CD4-positive, alpha-beta T cell treated with Interleukin-15 for 1 hour (primary cell): Measurements from ENCODE around the gene DUSP16.
"Not testable (repeated sequence)": the region's sequence is repeated elsewhere in the genome, so short reads cannot be mapped to it uniquely, and the experiment has no call there.

Source experiments
- DNase-seq: peaks from one replicate; pipeline ENCODE4 v3.0.0-alpha.2; 2020

DUSP16 gene, protein sequence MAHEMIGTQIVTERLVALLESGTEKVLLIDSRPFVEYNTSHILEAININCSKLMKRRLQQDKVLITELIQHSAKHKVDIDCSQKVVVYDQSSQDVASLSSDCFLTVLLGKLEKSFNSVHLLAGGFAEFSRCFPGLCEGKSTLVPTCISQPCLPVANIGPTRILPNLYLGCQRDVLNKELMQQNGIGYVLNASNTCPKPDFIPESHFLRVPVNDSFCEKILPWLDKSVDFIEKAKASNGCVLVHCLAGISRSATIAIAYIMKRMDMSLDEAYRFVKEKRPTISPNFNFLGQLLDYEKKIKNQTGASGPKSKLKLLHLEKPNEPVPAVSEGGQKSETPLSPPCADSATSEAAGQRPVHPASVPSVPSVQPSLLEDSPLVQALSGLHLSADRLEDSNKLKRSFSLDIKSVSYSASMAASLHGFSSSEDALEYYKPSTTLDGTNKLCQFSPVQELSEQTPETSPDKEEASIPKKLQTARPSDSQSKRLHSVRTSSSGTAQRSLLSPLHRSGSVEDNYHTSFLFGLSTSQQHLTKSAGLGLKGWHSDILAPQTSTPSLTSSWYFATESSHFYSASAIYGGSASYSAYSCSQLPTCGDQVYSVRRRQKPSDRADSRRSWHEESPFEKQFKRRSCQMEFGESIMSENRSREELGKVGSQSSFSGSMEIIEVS

GRCh38 chr12:12562585-12563261 lies at the start of gene DUSP16:
Gene DUSP16 (minus strand): TSS chr12:12562863. CDS start chr12:12521098, 41,765 bp downstream.
- peak; percentile 90 for DNase-seq

DNA sequence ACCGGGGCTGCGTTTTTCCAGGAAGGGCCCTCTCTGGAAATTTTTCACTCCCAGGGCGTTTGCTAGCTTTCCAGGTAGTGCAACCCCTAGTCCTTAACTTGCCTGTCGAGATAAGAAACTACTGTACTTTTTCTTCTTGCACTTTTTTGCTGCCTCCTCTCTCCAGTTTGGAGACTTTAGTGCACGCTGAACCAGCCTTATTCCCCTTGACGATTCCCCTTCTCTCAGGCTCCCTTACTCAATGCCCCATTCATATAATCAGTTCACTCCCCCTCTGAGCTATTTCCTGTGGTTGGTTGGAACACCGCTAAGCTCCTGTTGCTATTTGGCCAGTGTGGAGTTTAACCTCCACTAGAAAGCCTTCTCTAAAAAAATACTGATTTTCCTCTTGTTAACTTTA lies 49.7 kb upstream of the DUSP16 start:
- no peak for DNase-seq

DNA sequence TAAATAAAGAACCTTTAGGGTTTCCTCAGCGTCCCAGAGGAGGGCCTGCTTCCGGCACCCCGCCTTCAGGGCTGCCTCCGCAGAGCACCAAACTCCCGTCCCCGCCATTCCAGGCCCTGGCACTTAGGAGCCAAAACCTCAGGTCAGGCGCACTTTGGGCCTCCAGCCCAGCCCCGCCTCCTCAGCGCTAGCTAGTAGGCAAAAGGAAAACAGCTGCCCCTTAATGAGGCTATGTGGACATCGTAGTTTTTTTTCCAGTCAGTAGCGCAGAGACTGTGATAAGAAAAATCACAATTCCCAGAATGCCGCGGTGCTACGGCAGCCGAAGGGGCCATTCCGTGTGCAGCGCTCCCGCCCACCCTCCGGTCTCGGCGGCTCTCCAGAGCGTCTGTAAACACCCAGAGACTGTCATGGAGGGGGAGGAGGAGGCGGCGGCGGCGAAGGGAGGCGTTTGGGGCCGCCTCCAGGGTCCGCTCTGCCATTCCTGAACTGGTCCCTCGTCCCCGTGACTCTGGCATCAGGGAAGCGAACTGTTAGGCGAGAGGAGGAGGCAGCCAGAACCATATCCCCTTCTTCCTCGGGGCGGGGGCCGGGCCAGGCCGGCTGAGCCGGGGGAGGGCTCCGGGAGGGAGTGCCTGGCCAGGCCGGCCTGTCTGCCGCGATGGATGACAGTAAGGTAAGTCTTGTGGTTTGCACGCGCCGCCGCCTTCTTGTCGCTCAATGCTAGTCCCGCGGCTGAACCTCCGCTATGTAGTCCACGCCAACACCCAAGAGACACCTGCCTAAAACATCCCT lies 49.0 kb upstream of the DUSP16 start, which contains the start of gene CREBL2:
CREBL2 (plus strand) TSS at position 365 of the 795 bp plus-strand sequence; CDS start at position 662, 297 bp downstream.
- peak; percentile 88 for DNase-seq

DNA sequence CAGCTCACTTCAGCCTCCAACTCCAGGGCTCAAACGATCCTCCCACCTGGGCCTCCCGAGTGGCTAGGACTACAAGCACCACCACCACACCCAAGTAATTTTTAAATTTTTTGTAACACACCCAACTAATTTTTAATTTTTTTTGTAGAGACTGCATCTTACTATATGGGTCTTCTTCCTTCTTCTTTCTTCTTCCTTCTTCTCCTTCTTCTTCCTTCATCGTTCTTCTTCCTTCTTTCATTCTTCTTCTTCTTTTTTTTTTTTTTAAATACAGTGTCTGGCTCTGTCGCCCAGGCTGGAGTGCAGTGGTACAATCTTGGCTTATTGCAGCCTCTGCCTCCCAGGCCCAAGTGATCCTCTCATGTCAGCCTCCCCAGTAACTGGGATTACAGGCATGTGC lies 48.0 kb upstream of the DUSP16 start:
- DNase-seq = no peak

DNA sequence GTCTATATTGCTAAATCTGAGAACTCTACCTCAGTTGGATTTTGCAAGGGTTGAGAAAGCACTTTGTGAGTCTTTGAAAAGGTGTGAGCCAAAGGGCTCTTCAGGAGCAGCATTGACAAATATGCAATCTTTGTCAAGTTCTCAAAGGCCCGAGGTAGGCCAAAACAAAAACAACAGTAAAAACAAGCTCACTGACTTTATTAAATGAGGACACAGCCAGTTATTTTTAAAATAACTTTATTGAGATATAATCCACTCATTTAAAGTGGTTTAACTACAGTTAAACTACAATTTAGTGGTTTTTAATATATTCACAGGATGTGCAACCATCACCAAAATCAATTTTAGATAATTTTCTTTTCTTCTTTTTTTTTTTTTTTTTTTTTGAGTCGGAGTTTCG lies 47.0 kb upstream of the DUSP16 start:
- DNase-seq = no peak

GRCh38 chr12:12608557-12608957 lies 45.9 kb upstream of the DUSP16 start:
- DNase-seq = no peak

GRCh38 chr12:12606781-12607589 lies 44.3 kb upstream of the DUSP16 start:
- DNase-seq = no peak

DNA sequence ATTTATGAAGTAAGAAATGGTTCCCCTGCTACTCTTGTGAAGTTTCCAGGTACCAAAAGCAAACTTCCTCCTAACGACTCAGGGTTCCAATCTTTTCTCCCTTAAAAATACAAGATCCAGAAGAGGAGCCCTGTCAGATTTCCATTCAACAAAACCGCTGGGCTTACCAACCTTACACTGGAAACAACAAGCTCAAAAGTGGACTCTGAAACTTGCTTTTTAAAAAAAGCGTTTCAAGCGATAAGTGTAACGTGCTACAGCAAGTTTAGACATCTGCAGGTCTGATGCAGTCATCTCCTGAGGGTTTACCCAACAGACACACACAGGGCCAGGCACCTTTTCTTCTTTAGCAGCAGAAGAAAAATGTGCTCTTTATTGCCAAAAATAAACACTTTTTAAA lies 42.1 kb upstream of the DUSP16 start:
- DNase-seq = no peak

DNA sequence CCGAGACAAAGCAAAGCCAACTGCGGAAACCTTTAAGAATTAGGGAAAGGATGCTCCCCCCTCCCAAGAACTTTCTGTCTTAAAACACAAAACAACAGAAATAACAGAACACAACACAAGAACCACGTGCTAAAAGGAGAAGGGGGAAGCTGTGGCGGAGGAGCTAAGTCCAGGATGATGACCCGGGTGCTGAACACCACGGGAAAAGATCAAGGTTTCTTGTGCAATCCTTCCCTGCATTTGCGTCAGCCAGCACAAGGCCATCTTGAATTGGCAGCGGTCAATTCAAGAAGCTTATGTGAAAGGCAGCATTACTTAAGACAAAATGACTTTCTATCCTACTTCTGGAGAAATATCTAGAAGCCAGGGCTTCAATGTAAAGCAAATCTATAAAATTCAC lies 38.0 kb upstream of the DUSP16 start:
- DNase-seq = peak; percentile 32

DNA sequence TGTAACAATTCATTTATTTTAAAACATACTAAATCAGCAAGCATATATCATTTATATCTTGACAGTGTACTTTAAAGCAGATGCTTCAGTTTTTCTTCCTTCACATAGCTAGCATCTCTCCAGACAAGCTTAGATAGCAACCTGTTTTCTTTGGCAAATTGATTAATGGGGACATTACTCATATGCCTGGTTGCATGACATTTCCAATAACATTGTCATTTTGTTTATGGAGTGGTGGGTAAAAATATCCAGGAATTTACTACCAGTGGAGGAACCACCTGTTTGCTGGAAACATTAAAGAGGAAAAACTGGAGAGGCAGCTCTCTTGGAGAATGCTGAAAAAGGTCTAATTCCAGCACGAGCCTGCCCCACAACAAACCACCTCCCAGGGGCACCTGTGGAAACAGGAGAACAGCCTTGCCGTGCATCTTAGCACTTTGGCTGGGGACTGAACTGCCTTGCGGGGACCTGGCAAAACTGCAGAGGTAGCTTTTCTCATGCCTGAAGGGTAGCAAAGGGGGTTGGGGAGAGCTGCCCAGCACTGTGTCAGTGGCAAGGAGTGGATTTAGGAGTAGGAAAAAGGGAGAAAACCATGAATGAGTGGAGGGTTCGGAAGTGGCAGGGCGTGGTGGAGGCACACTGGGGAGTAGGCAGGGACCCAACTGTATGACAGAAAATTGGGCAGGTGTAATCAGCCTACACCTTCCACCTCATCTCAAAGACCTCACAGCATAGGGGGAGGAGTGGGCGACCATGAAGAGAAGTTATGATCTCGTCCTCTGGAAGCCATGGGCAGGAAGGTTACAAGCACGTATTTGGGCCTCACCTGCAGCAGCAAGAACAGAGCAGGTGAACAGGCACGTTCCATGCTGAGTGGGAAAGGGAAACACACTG lies 37.3 kb upstream of the DUSP16 start:
- DNase-seq = no peak

- no peak for DNase-seq
Observed at GRCh38 chr12:12598864-12599263, 36.2 kb upstream of the DUSP16 start.

DNA sequence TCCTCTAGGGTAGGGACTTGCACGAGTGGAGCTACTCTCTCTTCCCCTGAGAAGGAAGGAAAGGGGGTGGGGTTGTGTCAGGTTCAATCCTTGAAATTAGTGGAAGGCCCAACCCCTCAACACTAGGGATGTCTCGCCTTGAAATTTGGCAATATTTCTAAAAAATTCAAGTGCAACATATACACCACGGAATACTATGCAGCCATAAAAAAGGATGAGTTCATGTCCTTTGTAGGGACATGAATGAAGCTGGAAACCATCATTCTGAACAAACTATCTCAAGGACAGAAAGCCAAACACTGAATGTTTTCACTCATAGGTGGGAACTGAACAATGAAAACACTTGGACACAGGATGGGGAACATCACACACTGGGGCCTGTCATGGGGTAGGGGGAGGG lies 33.9 kb upstream of the DUSP16 start:
- DNase-seq = not testable (repeated sequence)

DNA sequence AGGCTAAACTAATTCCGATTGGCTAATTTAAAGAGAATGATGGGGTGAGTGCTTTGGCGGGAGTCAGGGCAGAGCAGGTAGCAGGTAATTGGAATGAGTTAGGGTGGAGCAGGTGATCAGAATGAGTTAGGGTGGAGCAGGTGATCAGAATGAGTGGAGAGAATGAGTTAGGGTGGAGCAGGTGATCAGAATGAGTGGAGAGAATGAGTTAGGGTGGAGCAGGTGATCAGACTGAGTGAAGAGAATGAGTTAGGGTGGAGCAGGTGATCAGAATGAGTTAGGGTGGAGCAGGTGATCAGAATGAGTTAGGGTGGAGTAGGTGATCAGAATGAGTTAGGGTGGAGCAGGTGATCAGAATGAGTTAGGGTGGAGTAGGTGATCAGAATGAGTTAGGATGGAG lies 33.3 kb upstream of the DUSP16 start:
- DNase-seq = not testable (repeated sequence)

- DNase-seq = no peak
Observed at GRCh38 chr12:12592930-12593329, 30.3 kb upstream of the DUSP16 start.

GRCh38 chr12:12590961-12591360 lies 28.3 kb upstream of the DUSP16 start:
- DNase-seq = no peak

- DNase-seq = not testable (repeated sequence)
Observed at GRCh38 chr12:12588436-12588835, 25.8 kb upstream of the DUSP16 start.

DNA sequence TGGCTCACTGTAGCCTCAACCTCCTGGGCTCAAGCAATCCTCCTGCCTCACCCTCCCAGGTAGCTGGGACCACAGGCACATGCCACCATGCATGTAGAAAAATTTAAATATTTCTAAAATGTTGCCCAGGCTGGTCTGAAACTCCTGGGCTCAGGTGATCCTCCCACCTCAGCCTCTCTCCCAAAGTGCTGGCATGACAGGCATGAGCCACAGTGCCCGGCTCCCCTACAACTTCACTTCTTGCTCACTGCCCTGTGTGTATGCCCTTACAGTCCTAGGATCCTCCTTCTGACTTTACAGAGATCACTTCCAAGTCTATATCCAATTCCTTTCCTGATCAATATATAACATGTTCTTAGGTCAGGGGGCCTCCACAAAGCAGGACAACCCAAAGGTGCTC lies 25.2 kb upstream of the DUSP16 start:
- DNase-seq = no peak

DNA sequence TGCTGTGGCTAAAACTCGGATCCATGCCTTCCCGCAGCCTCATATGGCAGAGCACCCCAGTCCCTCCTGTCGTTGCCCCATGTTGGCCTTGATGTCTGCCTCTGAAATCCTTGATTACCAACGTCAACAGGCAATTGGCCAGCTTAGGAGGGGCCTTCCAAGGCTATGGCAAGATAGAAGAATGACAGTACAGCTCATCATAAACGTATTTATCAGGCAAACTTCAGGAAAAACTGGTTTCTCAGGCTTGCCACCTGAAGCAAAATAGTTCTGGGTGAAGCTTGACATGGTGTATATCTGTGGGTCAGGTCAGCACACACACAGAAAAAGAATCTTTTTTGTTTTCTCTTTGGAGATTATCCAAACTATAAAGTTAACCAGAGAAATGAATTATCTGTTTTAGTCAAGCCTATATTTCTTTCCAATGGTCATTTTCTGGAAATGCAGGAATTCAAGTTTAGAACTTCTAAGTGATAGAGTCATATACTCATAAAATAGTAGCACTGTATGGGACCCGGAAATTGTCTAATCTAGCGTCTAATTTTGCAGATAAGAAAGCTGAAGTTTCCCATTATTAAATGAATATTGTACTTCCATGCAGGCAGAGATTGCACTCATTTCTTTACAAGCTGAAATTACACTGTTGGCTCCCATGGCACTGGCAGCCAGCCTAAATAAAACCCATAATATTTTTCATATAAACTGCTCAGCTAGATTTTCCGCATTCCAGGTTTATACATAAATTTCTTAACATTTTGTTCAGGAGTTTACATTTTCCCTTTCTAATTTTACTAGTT lies 24.4 kb upstream of the DUSP16 start:
- DNase-seq = no peak

DNA sequence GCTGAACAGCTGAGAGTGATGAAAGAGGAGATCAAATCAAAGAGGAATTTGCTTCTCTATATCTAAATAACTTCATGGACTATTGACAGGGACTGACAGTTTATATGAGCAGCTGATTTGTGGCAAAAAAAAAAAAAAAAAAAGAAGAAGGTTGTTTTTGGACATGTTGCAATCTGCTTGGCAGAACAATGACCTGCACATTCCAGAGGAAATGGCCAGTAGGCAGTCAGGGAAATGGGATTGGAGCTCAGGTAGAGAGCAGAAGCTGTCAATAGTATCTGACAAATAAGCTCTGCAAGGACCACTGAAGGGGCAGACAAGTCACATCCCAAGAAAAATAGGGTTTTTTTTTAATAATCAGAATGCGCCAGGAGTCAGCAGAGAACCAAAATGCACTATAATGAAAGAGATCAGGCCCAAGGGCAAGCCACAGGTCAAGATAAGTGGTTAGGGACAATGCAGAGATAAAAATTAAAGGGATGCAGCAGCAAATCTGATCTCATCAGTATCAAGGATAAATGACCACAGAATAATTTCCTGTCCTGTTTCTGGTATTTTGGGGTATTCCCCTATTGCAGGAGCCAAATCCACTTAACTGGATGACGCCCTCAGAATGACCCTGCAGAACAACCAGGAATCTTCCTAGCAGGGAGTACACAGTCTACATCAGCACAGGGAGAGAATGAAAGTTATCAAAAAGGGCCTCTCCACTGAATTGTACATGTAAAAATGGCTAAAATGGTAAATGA lies 22.6 kb upstream of the DUSP16 start:
- DNase-seq = no peak
